ENCODE measurements around the gene HECTD4.

The HECTD4 gene

GRCh38 chr12:112172556-112173324 is 209.5 kb downstream of the HECTD4 start:
- DNase-seq (ENCODE audit: low read depth): no peak
- no peak overlapping the region for H3K4me3 ChIP-seq (ENCODE audit: low read depth, low read length)

- H3K4me3 ChIP-seq (ENCODE audit: low read depth, low read length): no peak overlapping the region
- DNase-seq (ENCODE audit: low read depth): no peak
Measured at GRCh38 chr12:112170971-112171596, 211.1 kb downstream of the HECTD4 start.

- no peak overlapping the region for H3K4me3 ChIP-seq (ENCODE audit: low read depth, low read length)
- DNase-seq (ENCODE audit: low read depth): no peak
Measured at GRCh38 chr12:112170376-112170775, 211.9 kb downstream of the HECTD4 start.

- H3K4me3 ChIP-seq (ENCODE audit: low read depth, low read length): no peak overlapping the region
- DNase-seq (ENCODE audit: low read depth): no peak
Measured at GRCh38 chr12:112169966-112170365, 212.3 kb downstream of the HECTD4 start.

GRCh38 chr12:112169161-112169872 is 212.9 kb downstream of the HECTD4 start:
- no peak for DNase-seq (ENCODE audit: low read depth)
- no peak overlapping the region for H3K4me3 ChIP-seq (ENCODE audit: low read depth, low read length)

GRCh38 chr12:112168561-112168971 is 213.7 kb downstream of the HECTD4 start:
- H3K4me3 ChIP-seq (ENCODE audit: low read depth, low read length): no peak overlapping the region

GRCh38 chr12:112167718-112168525 is 214.3 kb downstream of the HECTD4 start:
- DNase-seq (ENCODE audit: low read depth): no peak
- H3K4me3 ChIP-seq (ENCODE audit: low read depth, low read length): no peak overlapping the region

More at GRCh38 chr12:112168561-112168971, 213.7 kb downstream of the HECTD4 start:
- DNase-seq (ENCODE audit: low read depth): no peak

GRCh38 chr12:112167031-112167461 is 215.2 kb downstream of the HECTD4 start:
- no peak overlapping the region for H3K4me3 ChIP-seq (ENCODE audit: low read depth, low read length)
- DNase-seq (ENCODE audit: low read depth): no peak

- no peak overlapping the region for H3K4me3 ChIP-seq (ENCODE audit: low read depth, low read length)
- DNase-seq (ENCODE audit: low read depth): no peak
Measured at GRCh38 chr12:112166051-112167015, 215.9 kb downstream of the HECTD4 start.

GRCh38 chr12:112165624-112166023 is 216.6 kb downstream of the HECTD4 start:
- no peak for DNase-seq (ENCODE audit: low read depth)
- H3K4me3 ChIP-seq (ENCODE audit: low read depth, low read length): no peak overlapping the region

- DNase-seq (ENCODE audit: low read depth): no peak
- no peak overlapping the region for H3K4me3 ChIP-seq (ENCODE audit: low read depth, low read length)
Measured at GRCh38 chr12:112164011-112164660, 218.1 kb downstream of the HECTD4 start.

- no peak for DNase-seq (ENCODE audit: low read depth)
- H3K4me3 ChIP-seq (ENCODE audit: low read depth, low read length): no peak overlapping the region
Measured at GRCh38 chr12:112163471-112163991, 218.7 kb downstream of the HECTD4 start.

GRCh38 chr12:112163056-112163455 is 219.2 kb downstream of the HECTD4 start:
- no peak for DNase-seq (ENCODE audit: low read depth)
- H3K4me3 ChIP-seq (ENCODE audit: low read depth, low read length): no peak overlapping the region

- no peak for DNase-seq (ENCODE audit: low read depth)
- no peak overlapping the region for H3K4me3 ChIP-seq (ENCODE audit: low read depth, low read length)
Measured at GRCh38 chr12:112162241-112162790, 219.9 kb downstream of the HECTD4 start.

GRCh38 chr12:112161711-112162110 is 220.5 kb downstream of the HECTD4 start:
- H3K4me3 ChIP-seq (ENCODE audit: low read depth, low read length): no peak overlapping the region
- DNase-seq (ENCODE audit: low read depth): no peak

- H3K4me3 ChIP-seq (ENCODE audit: low read depth, low read length): no peak overlapping the region
- no peak for DNase-seq (ENCODE audit: low read depth)
Measured at GRCh38 chr12:112160611-112161010, 221.6 kb downstream of the HECTD4 start.

- DNase-seq (ENCODE audit: low read depth): no peak
- H3K4me3 ChIP-seq (ENCODE audit: low read depth, low read length): no peak overlapping the region
Measured at GRCh38 chr12:112159146-112159541, 223.1 kb downstream of the HECTD4 start.
